GM12891 (cell line): Measurements from ENCODE around the gene SLC44A1.

Source experiments
- POLR2A ChIP-seq: IDR thresholded peaks from 2 replicates; pipeline ENCODE4 v1.6.1; 2011; ENCODE audit warnings: low read depth, low read length, control low read depth
- POLR2AphosphoS5 ChIP-seq: IDR thresholded peaks from 2 replicates; pipeline ENCODE4 v1.6.1; 2011; ENCODE audit warnings: low read depth, low read length, control low read depth
- POU2F2 ChIP-seq: IDR thresholded peaks from 2 replicates; pipeline ENCODE4 v1.6.1; 2011; ENCODE audit warnings: low read depth, mild to moderate bottlenecking, control low read depth, low read length, moderate library complexity
- SPI1 ChIP-seq: IDR thresholded peaks from 2 replicates; pipeline ENCODE4 v1.6.1; 2011; ENCODE audit warnings: low read depth, low read length, control low read depth
- TAF1 ChIP-seq: IDR thresholded peaks from 2 replicates; pipeline ENCODE4 v1.6.1; 2011; ENCODE audit warnings: low read depth, low read length, control low read depth

DNA sequence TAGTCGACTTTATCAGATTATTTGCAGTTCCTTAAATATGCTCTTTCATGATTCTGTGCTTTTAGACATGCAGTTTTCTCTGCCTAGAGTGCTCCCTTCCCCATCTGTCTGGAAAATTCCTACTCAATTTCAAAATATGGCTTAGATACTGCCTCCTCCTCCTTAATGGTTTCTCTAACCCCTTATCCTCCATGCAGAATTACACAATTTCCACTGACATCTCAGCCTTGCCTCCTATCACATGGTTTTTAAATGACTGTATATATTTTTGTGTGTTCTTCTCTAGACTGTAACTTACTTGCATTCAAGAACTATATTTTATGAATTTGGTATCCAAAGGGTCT, 85.2 kb downstream of the SLC44A1 start:
- TF ChIP-seq POLR2A (no peak), POLR2AphosphoS5 (no peak), TAF1 (no peak), POU2F2 (no peak), SPI1 (no peak)
